GM12865 (cell line): ENCODE data around the gene CHEK1.

Experiments used
- DNase-seq: peaks from one replicate; pipeline ENCODE4 v3.0.0; 2010; ENCODE audit warnings: low read depth
- H3K4me3 ChIP-seq: 2 replicates; pipeline ENCODE4 v1.5.1; 2011; ENCODE audit warnings: mild to moderate bottlenecking, low read depth, low read length, control low read depth
- CTCF ChIP-seq: IDR thresholded peaks from 2 replicates; pipeline ENCODE4 v1.5.1; 2011; ENCODE audit warnings: low read length, control low read depth, low read depth, inconsistent platforms; ENCODE audit not compliant: insufficient read depth; ENCODE audit errors: missing control alignments

The CHEK1 gene

GRCh38 chr11:125674210-125674609, 49.2 kb downstream of the CHEK1 start:
- TF ChIP-seq CTCF, result no peak
- no peak overlapping the region for H3K4me3 ChIP-seq
- DNase-seq, result no peak

GRCh38 chr11:125675196-125675595, 50.2 kb downstream of the CHEK1 start:
- no peak for TF ChIP-seq CTCF
- no peak overlapping the region for H3K4me3 ChIP-seq
- no peak for DNase-seq

GRCh38 chr11:125679397-125679796, 54.4 kb downstream of the CHEK1 start:
- no peak overlapping the region for H3K4me3 ChIP-seq
- no peak for DNase-seq
- TF ChIP-seq CTCF, result no peak

GRCh38 chr11:125679837-125680236, 54.9 kb downstream of the CHEK1 start:
- DNase-seq, result no peak
- no peak for TF ChIP-seq CTCF
- H3K4me3 ChIP-seq, result no peak overlapping the region

GRCh38 chr11:125680747-125681146, 55.8 kb downstream of the CHEK1 start, which contains the start of gene ACRV1:
Gene ACRV1 (minus strand): TSS chr11:125680847. CDS start chr11:125680780, 67 bp downstream.
- DNase-seq, result no peak
- no peak for TF ChIP-seq CTCF
- no peak within 1 kb of the TSS for H3K4me3 ChIP-seq

GRCh38 chr11:125685228-125685627, 60.3 kb downstream of the CHEK1 start:
- H3K4me3 ChIP-seq, result no peak overlapping the region
- no peak for DNase-seq
- no peak for TF ChIP-seq CTCF

- TF ChIP-seq CTCF, result no peak
- H3K4me3 ChIP-seq, result no peak overlapping the region
- no peak for DNase-seq
These were observed 63.1 kb downstream of the CHEK1 start for GRCh38 chr11:125688066-125688465.
